GM21576 (cell line): Measurements from ENCODE around the gene TEAD1.

Experiments
- ATAC-seq: cut with Tn5 transposase; IDR thresholded peaks from one replicate; pipeline ENCODE4 v1.9.1; 2021; ENCODE audit warnings: mild to moderate bottlenecking, moderate library complexity; ENCODE audit not compliant: unreplicated experiment

TEAD1 gene

DNA sequence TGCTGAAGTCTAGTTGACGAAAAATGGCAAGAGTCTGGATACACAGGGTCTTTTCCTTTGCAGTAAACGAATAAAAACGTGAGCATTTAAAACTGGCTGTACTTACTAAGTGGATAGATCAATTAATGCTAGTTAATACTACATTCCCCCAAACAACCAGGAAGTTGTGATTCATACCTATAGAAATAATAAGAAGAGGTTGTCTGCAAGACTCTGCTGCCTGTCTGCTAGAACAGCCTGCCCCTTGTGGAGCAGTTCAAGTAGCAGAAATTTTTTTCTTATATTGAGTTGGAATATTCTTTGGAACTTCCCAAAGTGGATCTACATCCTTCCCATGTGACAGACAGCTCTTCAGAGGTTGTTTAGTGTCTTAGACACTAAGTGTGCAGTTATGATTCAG is 86.8 kb downstream of the TEAD1 start:
- no peak for ATAC-seq

DNA sequence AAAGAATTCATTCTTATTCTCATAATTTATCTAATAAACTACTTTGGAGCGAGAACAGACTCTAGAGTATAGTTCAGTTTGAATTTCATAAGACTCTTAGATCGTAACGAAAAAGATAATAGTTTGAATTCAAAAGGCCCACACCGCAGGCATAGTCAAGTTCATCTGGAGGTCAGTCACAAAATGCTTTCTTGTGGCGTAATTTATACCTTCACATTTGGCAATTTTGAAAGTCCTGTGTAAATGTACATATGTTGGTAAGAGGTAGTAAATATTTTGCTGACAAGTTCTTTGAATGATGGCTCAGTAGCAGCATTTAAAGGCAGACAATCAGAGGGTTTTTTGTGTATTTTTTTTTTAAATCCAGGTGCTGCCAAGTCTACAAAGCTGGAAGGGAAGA is 88.1 kb downstream of the TEAD1 start:
- ATAC-seq, result no peak

DNA sequence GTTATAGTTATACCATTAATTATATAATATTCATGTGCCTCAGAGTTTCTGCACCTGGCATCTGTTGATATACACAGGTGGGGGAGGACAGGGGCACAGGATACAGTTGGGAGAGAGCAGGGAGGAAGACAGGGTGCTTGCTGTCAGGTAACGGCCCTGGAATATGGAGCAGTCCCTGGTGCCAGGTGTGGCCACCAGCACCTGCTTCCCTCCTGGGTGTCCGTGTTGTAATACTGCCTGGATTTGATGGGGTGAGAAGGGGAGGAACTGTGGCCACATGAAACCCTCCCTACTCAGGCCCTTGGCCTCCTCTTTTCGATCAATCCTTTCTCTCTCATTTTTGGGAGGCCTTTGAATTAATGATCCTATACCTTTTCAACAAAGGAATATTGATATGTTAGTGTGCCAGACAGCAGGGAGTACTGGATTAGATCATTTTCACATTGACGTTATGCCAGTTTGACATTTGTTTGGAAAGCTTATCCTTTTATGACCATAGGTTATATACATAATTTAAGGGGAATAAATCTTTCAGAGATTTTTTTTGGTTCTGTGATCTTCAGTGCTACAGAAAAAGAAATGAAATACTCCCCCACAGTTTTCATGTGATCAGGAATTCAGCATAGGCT is 88.6 kb downstream of the TEAD1 start:
- ATAC-seq, result no peak

DNA sequence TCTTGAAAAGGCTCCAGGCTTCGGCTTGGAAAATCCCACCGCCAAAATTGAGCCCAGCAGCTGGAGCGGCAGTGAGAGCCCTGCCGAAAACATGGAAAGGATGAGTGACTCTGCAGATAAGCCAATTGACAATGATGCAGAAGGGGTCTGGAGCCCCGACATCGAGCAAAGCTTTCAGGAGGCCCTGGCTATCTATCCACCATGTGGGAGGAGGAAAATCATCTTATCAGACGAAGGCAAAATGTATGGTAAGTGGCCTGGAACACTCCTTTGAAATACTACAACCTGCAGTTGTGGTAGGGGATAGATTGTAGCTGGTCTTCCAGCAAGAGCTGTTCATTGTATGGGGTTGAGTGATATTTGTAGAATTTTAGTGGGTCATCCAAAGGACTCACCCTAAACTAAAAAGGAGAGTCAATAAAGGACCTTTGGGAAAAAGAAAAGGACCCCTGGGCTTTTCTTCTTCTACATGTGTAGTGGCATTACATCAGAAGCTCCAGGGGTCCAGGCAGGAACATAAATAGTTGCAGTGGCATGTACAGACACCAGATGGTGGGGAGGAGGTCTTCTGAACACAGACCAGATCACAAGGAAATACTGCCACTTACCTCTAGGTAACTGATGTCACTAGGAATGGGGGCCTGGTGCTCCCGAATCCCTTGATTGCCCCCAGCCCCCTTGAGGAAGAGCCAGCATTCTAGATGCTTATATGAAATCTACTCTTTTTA is 90.1 kb downstream of the TEAD1 start:
- no peak for ATAC-seq

DNA sequence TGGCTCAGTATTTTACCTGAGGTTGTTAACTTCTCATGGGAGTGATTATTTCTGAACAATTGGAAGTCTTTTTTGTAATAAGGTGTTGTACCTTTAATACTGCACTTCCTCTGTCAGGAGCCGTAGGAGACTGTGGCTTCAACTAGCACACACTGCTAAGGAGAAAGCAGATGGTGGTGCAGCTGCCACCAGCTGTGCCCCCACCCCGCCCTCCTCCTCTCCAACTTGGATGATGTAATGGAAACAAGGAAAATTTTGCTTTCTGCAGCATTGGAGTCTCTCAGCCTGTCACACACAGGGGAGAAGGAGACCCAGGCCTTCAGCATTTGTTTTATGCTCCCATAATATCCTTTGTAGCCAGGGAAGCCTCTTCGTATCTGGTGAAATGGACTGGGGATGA is 91.2 kb downstream of the TEAD1 start:
- ATAC-seq, result no peak

DNA sequence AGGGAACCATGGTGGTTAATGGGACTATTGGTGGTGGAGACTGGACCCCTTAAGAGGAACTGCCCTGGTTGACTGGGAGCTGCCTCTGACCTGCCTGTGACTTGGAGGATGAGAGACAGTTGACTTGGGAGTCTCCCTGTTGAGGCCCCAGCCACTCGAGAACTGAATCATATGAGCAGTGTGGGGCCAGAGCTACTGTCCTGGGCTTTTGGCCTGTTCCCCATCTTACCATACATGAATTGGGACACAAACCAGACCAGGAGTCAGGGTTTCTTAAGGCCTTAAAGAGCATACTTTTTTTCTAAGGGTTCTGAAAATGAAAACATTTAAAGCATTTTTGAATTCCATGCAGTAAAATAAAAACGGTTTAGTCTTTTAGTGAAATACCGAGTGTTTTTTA is 92.8 kb downstream of the TEAD1 start:
- no peak for ATAC-seq

DNA sequence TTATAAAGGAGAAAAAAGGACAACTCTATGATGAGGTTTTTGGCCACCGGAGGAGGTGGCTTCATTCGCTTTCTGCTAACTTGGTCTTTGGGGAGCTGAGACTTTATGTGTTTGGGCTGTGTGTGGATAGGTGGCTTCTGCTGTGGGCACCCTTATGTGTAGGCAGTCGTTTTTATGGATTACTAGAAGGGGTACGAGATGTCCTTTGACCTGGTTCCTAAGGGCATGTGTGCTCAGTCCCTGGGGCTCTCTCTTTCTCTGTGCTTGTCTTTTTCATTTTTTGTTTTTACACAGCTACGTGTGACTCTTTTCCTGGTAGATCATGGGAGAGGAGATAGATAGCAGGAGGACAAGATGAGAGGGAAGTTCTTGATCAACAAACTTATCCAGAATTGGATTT is 93.4 kb downstream of the TEAD1 start:
- ATAC-seq, result no peak

DNA sequence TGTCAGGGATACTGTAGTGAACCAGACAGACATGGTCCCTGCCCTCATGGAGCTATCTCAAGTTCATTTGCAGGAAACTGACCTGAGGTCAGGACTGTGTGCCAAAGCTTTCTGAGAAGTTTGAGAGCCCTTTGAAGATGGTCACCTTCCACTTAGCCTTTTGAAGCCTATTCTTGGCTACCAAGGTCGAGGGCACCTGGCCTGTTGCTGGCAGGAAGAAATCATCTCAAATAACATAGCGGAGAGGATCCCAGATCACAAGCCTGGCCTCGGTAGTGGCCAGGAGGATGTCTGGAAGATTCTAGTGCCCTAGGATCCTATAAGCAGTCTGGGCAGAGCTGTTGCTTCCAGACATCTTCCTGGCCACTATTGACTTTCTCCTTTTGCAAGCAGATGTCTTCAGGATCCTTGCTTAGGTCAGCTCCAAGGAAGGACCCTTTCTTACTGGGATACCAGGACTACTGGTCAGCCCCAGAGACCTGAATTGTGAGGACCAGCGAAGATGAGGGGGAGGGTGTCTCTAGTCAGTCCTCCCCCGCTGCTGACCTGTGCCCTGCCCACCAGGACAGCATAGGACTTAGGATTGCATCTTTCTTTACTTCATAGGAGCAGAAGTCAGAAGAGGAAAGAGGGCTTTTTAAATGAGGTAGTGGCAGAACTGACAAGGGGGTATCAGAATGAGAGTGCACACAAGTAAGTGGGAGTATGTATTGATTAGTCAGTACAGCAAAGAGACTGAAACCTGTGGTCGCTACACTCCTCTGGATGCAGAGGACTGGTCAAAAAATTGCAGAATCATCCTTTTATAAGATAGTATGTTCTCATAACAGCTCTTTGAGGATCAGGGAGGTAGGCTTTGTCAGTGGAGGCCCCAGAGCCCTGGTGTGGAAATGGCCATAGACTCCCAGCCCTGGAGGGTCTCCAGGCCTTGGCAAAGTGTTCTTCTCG is 94.8 kb downstream of the TEAD1 start:
- no peak for ATAC-seq

DNA sequence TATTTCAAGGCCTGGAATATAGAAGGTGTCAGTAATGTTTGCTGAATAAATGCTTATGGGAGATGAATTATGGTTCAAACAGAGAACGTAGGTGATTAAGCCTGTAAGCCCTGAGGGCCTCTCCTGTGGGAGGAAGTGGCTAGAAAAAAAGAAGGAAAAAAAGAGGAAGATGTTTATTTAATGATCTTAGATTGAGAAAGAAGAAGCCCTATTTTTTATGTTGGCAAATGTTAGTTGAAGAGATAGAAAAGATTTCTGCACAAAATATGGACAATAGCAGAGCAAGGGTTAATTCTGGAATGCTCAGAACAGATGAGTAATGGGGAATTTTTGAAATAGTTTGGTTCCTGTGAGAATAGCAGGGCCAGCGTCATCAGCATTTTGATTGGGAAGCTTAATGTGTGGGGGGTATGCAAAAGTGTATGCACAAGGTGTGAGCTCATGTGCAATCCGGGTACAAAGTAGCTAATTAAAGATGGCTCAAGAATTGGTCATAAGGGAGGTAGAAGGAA is 95.7 kb downstream of the TEAD1 start:
- no peak for ATAC-seq

DNA sequence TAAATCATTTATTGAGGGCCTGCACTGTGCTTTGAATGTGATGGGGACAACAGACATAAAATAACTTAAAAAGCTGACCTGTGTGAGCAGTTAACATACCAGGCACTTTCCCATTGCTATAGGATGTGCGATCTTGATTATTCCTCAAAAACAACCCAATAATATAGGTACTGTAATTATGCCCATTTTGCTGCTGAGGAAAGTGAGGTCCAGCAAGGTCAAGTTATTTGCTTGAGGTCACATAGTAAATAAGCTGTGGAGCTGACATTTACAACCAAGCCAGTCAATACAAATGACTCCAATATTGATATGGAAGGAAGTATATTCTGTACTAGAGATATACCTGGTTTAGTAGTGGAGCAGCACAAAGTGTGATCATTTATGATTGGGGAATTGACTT is 96.2 kb downstream of the TEAD1 start:
- no peak for ATAC-seq

DNA sequence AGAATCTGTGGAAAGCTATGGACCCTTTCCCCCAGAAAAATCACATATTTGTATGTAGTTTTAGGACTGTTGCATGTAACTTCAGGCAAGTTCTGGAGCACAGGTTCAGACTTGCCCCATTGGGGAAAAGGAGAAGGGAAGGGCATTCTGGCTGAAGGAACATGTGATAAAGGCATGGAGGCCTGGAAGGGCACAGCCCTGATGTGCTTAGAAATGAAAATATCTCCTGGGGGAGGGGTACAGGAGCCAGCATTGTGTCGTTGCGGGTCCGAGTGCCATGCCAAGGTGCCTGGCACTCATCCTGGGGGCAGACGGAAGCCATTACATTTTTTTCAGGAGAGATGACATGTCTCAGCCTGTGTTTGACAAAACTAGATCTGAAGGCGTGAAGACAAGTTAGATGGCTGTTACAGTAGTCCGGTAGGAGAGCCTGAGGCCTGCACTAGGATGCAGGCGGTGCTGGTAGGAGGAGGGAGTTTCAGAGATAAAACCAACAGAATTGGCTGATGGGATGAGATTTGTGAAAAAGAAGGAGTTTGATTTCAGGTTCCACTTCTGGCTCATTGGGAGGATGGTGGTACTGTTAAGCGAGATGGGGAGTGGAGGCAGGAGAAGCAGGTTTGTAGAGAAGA is 96.9 kb downstream of the TEAD1 start:
- ATAC-seq, result no peak

DNA sequence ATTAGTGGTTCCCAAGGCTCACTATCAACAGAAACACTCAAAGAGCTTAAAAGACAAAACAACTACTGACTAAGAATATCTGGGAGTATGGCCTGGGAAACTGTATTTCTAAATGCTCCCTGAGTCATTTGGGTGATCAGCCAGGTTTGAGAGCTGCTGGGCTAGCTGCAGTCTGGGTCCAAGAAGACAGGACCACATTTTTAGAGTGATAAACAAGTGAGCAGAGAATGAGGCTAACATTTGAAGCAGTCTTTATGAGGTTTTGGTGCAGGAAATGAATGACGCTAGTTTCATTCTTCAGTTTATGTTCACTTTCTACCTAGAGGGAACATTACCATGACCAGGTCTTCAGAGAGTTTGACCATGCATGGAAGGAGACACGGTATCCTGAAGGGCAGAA is 97.7 kb downstream of the TEAD1 start:
- no peak for ATAC-seq

DNA sequence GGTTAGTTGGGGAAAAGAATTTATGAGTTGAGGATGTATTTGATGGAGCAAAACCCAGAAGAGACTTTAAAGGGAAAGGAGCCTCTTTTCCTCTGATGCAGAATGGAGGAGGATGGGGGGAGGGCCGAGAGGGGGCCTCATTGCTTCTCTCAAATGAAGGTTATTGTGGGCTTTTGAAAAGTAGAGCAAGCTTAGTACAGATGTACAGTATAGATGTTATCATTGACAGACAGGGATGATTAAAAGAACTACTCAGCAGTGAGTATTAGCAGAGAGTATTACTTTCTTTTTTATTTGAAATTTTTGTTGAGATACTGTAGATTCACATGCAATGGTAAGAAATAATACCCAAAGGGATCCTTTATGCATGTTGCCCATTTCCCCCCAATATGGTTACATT is 98.1 kb downstream of the TEAD1 start:
- no peak for ATAC-seq

DNA sequence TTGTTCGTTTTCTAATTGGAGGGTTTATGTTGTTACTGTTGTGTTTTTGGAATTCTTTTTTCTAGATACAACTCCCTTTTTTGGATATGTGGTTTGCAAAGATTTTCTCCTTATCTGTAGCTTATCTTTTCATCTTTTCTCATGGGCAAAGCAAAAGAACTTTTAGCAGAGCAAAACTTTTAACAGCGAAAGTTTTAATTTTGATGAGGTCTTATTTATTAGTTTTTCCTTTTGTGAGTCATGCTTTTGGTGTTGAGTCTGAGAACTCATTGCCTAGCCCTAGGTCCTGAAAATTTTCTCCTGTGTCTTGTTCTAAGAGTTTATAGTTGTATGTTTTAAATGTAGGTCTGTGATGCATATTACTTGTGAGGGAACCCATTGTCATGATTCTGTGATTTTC is 99.4 kb downstream of the TEAD1 start:
- ATAC-seq, result no peak

DNA sequence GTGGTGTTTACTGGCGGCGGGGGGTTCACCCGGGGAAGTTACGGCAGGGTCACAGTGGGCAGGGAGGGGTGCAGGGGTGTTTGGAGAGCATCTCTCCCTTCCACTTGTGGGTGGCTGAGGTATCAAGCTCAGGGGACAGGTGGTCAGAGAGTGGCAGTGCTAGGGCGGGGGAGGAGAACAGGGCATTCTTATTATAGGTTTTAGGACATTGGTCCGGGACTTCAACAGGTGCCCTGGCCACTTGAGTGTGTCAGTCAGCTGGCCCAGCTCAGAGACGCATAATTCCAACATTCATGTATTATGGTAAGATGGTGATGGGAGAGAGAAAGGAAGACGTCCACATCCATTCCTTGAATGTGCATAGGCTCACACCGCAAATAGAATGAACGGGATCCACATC is 101.7 kb downstream of the TEAD1 start:
- ATAC-seq, result no peak

DNA sequence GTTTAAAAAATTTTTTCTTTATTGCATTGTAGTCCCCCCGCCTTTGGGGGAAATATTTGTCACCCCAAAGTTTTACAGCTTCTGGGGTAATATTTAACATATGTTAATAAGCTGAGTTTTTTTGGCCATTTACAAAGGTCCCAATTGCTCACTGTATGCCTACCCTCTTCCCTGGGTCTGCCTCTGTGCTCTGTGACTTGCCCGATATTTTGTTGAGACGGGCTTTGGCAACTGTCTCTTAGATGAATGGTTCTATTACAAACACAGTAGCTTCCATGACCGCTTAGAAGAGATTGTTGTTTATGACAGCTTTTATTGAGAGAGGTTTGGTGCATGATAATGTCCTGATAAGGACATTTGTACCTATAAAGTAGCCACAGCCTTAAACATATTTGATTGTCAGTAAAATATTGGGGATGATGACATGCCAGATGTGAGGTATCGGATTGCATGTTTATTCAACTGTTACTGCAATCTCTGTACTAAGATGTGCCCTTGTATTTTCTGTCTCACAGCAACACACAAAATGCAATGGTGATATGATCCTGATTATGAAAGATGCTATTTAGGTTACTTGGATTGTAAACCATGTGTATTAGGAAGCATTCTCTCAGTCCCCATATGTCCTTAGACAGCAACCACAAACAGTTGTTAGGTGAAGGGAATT is 103.1 kb downstream of the TEAD1 start:
- ATAC-seq, result no peak

DNA sequence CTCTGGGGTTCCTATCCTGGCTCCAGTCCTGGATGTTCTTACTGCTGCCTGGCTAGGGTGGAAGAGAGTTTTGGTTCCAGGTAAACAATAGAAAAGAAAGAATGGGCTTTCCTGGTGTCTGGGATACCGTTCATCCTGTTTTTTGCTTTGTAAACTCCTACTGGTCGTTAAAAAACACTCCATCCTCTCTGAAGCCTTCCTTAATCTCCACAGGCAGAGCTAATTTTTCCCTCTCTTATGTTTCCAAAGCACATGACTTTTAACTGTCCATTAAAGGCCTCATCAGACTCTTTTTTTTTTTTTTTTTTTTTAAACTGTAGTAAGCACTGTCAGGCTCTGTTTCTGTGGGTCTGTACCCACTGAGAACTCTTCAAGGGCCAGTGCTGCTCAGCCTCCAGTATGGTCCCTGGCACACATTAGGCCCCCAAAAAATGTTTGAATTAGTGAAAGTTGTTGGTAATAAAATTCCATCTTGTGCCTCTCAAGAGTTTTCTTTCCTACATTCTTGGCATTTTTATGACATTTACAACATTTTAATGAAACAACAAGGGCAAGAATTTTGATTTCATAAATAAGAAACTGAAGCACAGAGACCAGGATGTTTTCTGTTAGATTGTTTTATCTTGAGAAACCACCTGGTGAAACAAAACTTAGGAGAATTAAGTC is 104.2 kb downstream of the TEAD1 start:
- no peak for ATAC-seq

DNA sequence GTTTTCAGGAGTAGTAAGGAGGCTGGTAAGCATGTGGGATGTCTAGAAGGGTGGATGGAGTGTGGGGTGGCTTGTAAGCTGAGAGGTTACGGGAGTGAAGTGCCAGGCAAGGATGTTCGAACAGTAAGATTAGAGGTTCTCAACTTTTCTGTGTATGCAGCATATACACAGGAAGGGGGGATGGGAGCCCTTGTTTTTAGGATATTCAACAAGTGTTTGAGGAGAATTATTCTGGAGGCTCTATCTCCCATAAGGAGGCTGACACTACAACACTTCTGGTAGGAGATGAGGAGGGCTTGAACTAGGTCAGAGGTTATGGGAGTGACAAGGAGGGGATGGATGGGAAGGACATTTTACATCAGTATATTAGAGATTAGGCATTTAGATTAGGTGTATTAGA is 109.5 kb downstream of the TEAD1 start:
- ATAC-seq, result no peak

DNA sequence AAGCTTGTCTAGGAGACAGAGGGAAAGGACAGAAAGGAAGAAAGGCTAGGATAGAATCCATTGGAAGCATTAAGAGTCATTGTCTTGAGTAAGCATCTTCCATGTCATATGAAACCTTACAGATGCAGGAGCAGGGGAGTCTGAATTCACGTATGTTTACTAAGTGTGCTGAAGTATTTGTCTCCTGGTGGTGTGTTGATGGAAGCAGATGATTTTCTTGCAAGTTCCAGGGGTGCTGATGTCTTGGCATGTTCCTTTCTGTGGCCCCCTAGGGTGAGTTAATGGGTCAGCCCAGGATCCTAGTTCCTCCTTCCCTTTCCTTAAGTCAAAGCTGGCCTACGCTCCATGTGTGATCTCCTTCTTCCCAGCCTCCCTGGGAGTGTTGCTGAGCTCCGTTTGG is 110.2 kb downstream of the TEAD1 start:
- no peak for ATAC-seq

DNA sequence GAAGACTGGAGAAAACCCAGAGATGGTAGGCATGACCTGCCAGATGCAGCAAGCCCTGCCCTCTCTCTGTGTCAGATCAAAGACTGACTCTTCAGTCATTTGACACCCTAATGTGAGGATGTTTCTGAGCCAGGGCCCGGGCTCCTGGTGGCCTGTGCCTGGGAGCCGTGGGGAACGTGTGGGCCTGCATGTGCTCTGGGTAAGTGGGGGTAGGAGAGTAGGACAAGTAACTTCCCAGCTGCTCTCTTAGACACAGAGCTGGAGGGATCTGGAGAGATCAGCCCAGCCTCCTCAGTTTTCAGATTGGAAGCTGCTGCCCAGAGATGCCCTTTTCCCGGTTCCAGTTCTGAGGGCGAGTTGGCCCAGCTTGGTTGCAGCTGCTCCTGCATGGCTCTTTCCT is 110.8 kb downstream of the TEAD1 start:
- no peak for ATAC-seq
